AG09309 (cell line): ENCODE results near the gene USP22.

Source experiments
- DNase-seq: peaks from one replicate; pipeline ENCODE4 v3.0.0-alpha.2; 2010; ENCODE audit warnings: low read depth
- H3K4me3 ChIP-seq: 2 replicates; pipeline ENCODE4 v1.5.1; 2011; ENCODE audit warnings: mild to moderate bottlenecking, low read depth, low read length, moderate library complexity; ENCODE audit not compliant: control insufficient read depth
- CTCF ChIP-seq: IDR thresholded peaks from 2 replicates; pipeline ENCODE4 v1.5.1; 2011; ENCODE audit warnings: mild to moderate bottlenecking, low read depth, low read length, inconsistent platforms; ENCODE audit not compliant: insufficient read depth, control insufficient read depth; ENCODE audit errors: missing control alignments

The USP22 gene

GRCh38 chr17:21015564-21015963 lies 27.2 kb downstream of the USP22 start:
- no peak for TF ChIP-seq CTCF
- H3K4me3 ChIP-seq = no peak overlapping the region
- no peak for DNase-seq

- no peak for TF ChIP-seq CTCF
- DNase-seq = no peak
- no peak overlapping the region for H3K4me3 ChIP-seq
Measured at GRCh38 chr17:21014498-21014897, 28.3 kb downstream of the USP22 start.

- no peak for TF ChIP-seq CTCF
- no peak for DNase-seq
- no peak overlapping the region for H3K4me3 ChIP-seq
Measured at GRCh38 chr17:21013983-21014382, 28.8 kb downstream of the USP22 start.

GRCh38 chr17:21012736-21013135 lies 30.1 kb downstream of the USP22 start:
- no peak overlapping the region for H3K4me3 ChIP-seq
- no peak for DNase-seq
- no peak for TF ChIP-seq CTCF

GRCh38 chr17:21010705-21011596 lies 31.9 kb downstream of the USP22 start:
- TF ChIP-seq CTCF = no peak
- DNase-seq = no peak
- H3K4me3 ChIP-seq = no peak overlapping the region

- TF ChIP-seq CTCF = no peak
- no peak overlapping the region for H3K4me3 ChIP-seq
- DNase-seq = no peak
Measured at GRCh38 chr17:21008992-21009671, 33.7 kb downstream of the USP22 start.
